Mesothelial cell of epicardium (in vitro differentiated cells): ENCODE data around the gene LAG3. TPM values are rescaled to one million over a fixed set of nuclear protein-coding genes. Genes with fewer than 3 reads are reported as not detected.
A peak's percentile ranks its signal among the peaks of the same experiment; 100 is the strongest.

Source experiments
- DNase-seq, 2 experiments: peaks; one replicate each; pipeline ENCODE4 v3.0.0; 2021; ENCODE audit warnings: low spot score in 2 of 2; ENCODE audit not compliant: unreplicated experiment in 2 of 2
- H3K27ac Mint-ChIP-seq: 2 replicates; pipeline ENCODE4 v1.8.0; 2021; ENCODE audit warnings: mixed read lengths
- H3K27me3 Mint-ChIP-seq: 2 replicates; pipeline ENCODE4 v1.8.0; 2021; ENCODE audit warnings: low read depth, mixed read lengths
- H3K36me3 Mint-ChIP-seq: 2 replicates; pipeline ENCODE4 v1.8.0; 2021; ENCODE audit warnings: mixed read lengths
- H3K4me1 Mint-ChIP-seq: 2 replicates; pipeline ENCODE4 v1.8.0; 2021; ENCODE audit warnings: mixed read lengths
- H3K4me3 Mint-ChIP-seq: 2 replicates; pipeline ENCODE4 v1.8.0; 2021; ENCODE audit warnings: mild to moderate bottlenecking, moderate library complexity, mixed read lengths
- H3K9me3 Mint-ChIP-seq: 2 replicates; pipeline ENCODE4 v1.8.0; 2021; ENCODE audit warnings: mixed read lengths
- total RNA-seq: library from RNA; stranded (reverse); gene quantifications from 3 replicates; pipeline ENCODE4 v1.2.1, GENCODE V29; 2021
- TF ChIP-seq, protein P1 (sequence below): fragments of 200-600 bp; sonication (generic); IDR thresholded peaks from one replicate; pipeline ENCODE4 v1.5.0; 2021; ENCODE audit warnings: antibody characterized with exemption; ENCODE audit not compliant: unreplicated experiment

LAG3 gene
- total RNA-seq, 1 donor from 2014 or later = 3.8 TPM

DNA sequence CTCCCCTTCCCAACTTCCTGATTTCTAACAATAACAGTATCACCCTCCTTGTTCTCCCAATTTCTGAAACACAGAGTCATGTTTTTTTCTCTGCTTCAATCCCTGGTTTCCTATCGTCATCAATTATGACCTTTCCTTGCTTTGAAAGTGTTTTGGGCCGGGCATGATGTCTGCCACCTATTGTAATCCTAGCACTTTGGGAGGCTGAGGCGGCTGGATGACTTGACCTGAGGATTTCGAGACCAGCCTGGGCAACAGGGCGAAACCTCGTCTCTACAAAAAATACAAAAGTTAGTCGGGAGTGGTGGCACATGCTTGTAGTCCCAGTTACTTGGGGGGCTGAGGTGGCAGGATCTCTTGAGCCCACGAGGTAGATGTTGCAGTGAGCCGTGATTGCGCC, 36.7 kb downstream of the LAG3 start:
- Mint-ChIP-seq H3K4me3 (no peak overlapping the region), H3K9me3 (peaks cover 2% of the 10 kb centered on the region), H3K27ac (no peak overlapping the region), H3K27me3 (peaks cover 1% of the 10 kb centered on the region), H3K36me3 (peaks cover 2% of the 10 kb centered on the region), H3K4me1 (peaks cover 8% of the 10 kb centered on the region)
- DNase-seq = no peak
- TF ChIP-seq, protein P1, sequence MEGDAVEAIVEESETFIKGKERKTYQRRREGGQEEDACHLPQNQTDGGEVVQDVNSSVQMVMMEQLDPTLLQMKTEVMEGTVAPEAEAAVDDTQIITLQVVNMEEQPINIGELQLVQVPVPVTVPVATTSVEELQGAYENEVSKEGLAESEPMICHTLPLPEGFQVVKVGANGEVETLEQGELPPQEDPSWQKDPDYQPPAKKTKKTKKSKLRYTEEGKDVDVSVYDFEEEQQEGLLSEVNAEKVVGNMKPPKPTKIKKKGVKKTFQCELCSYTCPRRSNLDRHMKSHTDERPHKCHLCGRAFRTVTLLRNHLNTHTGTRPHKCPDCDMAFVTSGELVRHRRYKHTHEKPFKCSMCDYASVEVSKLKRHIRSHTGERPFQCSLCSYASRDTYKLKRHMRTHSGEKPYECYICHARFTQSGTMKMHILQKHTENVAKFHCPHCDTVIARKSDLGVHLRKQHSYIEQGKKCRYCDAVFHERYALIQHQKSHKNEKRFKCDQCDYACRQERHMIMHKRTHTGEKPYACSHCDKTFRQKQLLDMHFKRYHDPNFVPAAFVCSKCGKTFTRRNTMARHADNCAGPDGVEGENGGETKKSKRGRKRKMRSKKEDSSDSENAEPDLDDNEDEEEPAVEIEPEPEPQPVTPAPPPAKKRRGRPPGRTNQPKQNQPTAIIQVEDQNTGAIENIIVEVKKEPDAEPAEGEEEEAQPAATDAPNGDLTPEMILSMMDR = no peak

DNA sequence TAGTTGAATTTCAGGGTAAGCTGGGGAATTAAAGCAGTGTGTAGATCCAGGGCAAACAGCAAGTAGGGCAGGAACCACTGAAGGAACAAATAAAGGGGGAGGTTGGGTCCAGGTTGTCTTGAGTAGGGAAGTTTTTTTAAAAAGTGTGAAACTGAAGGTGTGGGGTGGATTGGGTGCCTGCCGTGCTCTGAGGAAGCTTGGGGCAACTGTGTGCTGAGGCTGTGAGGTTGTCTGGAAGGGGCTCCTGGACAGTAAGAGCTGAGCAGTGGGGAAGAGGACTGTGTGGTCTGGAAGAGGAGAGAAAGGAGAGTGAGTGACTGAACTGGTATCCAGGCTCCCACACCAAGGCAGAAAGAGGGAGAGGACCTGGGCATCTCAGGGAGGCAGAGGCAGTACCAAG, 38.4 kb downstream of the LAG3 start:
- H3K4me1 Mint-ChIP-seq = peaks cover 8% of the 10 kb centered on the region
- H3K36me3 Mint-ChIP-seq = no peaks in the 10 kb centered on the region
- H3K27me3 Mint-ChIP-seq = peaks cover 6% of the 10 kb centered on the region
- TF ChIP-seq, protein P1 = no peak
- DNase-seq = no peak
- H3K27ac Mint-ChIP-seq = peak overlapping the region; percentile 23
- no peak overlapping the region for H3K4me3 Mint-ChIP-seq
- H3K9me3 Mint-ChIP-seq = no peaks in the 10 kb centered on the region

DNA sequence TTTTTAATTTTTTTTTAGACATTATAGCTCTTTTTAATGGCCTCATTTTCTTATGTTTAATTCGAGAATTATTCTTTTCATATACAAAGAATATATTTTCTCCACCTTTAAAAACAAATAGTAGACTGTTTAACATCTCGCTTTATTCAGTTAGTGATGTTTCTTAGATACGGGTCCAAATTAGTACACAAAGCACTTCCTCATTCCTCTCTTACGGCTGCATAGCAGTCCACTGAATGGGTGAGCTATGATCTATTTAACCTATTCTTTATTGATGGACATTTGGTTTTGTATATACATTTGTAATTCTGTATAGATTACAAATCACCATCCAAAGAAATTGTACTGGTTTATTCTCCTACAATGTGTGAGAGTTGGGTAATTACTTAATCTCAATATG, 41.0 kb downstream of the LAG3 start:
- no peak overlapping the region for H3K27ac Mint-ChIP-seq
- TF ChIP-seq, protein P1 = no peak
- H3K4me1 Mint-ChIP-seq = peaks cover 11% of the 10 kb centered on the region
- H3K27me3 Mint-ChIP-seq = peaks cover 6% of the 10 kb centered on the region
- no peak for DNase-seq
- H3K4me3 Mint-ChIP-seq = no peak overlapping the region
- no peaks in the 10 kb centered on the region for H3K36me3 Mint-ChIP-seq
- H3K9me3 Mint-ChIP-seq = no peaks in the 10 kb centered on the region

DNA sequence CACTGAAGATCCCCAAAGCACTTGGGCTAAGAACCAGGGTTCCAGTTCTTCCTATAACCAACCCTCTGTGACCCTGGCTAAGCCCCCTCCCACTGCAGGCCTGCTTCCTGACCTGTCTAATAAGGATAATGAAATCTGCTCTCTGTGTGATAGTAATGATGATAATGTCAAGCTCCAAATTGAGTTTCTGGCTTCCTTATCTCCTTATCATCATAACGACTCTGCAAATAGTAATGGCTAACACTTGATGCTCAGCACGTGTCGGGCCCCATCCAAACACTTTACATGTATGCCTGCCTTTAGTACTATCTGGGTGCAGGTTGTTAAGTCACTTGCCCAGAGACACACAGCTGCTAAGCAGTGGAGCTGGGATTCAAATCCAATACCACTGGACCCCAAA, 44.3 kb downstream of the LAG3 start:
- no peak for DNase-seq
- no peaks in the 10 kb centered on the region for H3K9me3 Mint-ChIP-seq
- no peak overlapping the region for H3K4me3 Mint-ChIP-seq
- H3K36me3 Mint-ChIP-seq = no peaks in the 10 kb centered on the region
- TF ChIP-seq, protein P1 = no peak
- H3K4me1 Mint-ChIP-seq = peaks cover 28% of the 10 kb centered on the region
- peaks cover 6% of the 10 kb centered on the region for H3K27me3 Mint-ChIP-seq
- no peak overlapping the region for H3K27ac Mint-ChIP-seq

DNA sequence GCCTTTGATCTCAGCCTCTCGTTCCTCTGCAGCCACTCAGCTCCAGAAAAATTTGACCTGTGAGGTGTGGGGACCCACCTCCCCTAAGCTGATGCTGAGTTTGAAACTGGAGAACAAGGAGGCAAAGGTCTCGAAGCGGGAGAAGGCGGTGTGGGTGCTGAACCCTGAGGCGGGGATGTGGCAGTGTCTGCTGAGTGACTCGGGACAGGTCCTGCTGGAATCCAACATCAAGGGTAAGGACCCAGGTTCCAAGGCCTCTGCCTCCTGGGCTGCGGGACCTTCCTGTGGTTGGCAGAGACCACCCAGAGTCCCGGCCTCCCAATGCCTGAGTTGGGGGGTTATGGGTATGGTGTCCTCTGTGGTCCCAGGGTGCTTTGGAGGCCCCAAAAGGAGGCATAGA, 44.8 kb downstream of the LAG3 start:
- no peak overlapping the region for H3K4me3 Mint-ChIP-seq
- no peaks in the 10 kb centered on the region for H3K9me3 Mint-ChIP-seq
- DNase-seq = no peak
- H3K36me3 Mint-ChIP-seq = no peaks in the 10 kb centered on the region
- peaks cover 31% of the 10 kb centered on the region for H3K4me1 Mint-ChIP-seq
- H3K27ac Mint-ChIP-seq = no peak overlapping the region
- TF ChIP-seq, protein P1 = no peak
- H3K27me3 Mint-ChIP-seq = peaks cover 6% of the 10 kb centered on the region

DNA sequence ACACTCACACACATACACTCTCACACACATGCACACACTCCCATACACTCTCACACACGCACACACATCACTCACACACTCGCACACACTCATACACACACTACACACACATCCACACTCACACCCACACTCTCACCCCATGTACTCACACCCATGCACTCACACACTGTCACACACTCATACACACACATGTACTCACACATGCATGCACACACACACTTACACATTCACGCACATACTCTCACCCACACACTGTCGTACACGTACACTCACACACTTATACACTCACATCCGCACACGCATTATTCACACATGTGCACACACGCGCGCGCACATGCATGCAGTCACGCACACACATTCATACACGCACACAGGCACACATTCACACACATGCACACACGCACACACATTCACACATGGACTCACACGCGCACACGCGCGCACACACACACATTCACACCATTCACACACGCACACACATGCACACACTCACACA, 45.4 kb downstream of the LAG3 start:
- H3K4me1 Mint-ChIP-seq = peaks cover 37% of the 10 kb centered on the region
- TF ChIP-seq, protein P1 = no peak
- no peak for DNase-seq
- H3K27me3 Mint-ChIP-seq = peaks cover 7% of the 10 kb centered on the region
- H3K27ac Mint-ChIP-seq = no peak overlapping the region
- no peaks in the 10 kb centered on the region for H3K9me3 Mint-ChIP-seq
- no peak overlapping the region for H3K4me3 Mint-ChIP-seq
- no peaks in the 10 kb centered on the region for H3K36me3 Mint-ChIP-seq
